GM12872 (cell line): ENCODE data around the gene ST7.

ENCODE experiments used
- CTCF ChIP-seq: IDR thresholded peaks from 3 replicates; pipeline ENCODE4 v1.5.1; 2011; ENCODE audit warnings: low read depth, mild to moderate bottlenecking, low read length, moderate library complexity; ENCODE audit not compliant: insufficient read depth

Gene ST7

DNA sequence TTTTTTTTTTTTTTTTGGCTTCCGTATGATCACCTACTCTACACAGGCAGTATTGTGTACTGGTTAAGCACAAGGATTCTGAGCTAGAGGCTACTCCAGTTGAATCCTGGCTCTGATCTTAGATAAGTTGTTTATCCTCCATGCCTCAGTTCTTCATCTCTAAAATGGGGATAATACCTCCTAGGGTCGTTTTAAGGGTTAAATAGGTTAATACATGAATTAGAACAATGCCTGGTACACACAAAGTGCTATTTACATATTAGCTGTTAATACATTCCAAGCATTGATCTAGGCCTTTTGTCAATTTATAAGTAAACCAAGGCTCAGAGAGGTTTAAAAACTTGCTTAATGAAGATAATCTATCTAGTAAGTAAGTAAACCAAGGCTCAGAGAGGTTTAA is 59.0 kb downstream of the ST7 start:
- TF ChIP-seq CTCF = no peak

DNA sequence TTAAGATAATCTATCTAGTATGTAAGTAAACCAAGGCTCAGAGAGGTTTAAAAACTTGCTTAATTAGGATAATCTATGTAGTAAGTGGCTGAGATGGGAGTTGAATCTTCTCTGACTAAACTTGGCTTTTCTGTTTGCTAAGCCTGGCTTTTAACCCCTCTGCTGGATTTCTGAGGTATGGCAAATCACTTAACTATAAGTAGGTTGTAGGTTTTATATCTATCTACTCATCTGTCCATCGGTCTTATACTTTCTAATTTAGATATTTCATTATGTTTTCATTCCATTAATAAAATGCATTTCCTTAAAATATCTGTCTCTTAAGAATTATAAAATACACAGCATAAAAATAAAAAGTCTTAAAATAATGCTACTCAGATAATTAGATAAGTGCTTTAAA is 59.4 kb downstream of the ST7 start:
- peak; percentile 55; the same call in 2 of the 3 replicates for TF ChIP-seq CTCF

- TF ChIP-seq CTCF = no peak
Measured at GRCh38 chr7:117014099-117014656, 60.9 kb downstream of the ST7 start.

GRCh38 chr7:117014673-117015133 is 61.4 kb downstream of the ST7 start:
- TF ChIP-seq CTCF = no peak

GRCh38 chr7:117015258-117016184 is 62.2 kb downstream of the ST7 start:
- TF ChIP-seq CTCF = no peak

DNA sequence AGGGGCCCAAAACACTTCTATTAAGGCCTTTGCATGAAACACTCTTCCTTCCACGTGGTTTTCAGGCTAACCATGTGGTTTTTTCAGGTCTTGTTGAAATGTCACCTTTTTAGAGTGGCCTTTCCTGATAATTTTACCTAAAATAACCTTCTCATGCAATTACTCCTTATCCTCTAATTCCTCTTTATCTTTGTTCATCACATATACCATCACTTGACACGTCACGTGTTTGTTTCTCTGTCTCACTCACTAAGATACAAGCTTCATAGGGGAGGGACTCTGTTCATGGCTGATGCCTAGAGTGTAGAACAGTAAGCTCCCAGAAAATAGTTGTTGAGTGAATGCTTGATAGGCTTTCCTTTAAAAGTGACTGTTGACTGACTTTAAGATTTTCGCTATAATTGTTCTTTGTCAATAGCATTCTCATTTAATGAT is 63.7 kb downstream of the ST7 start:
- no peak for TF ChIP-seq CTCF

DNA sequence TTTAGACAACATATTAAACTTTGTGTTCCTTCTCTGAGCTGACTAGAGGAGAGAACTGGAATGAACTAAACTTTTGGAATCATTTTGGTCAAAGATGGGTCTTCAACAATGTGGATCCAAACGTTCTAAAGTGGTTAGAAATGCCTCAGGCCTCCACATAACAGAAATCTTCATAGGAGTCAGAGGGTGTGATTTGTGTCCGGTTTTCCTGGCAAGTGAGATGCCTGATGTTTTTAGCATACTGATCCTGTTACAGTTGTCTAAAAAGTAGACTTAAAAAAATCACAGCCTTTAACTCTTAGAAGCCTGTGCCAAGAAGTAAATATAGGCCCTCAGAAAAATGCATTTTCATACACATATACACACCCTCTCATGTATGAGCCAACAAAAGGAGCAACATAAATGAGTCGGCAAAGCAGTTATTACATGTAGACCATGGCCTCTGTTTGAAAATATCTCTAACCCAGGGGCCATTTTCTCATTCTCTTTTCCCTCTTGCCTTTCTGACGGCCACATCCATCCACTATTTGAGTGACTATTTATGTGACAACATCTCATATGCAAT is 64.5 kb downstream of the ST7 start:
- no peak for TF ChIP-seq CTCF
